SK-N-SH (cell line): ENCODE data around the gene SLC44A5. TPM values are rescaled to one million over a fixed set of nuclear protein-coding genes. Genes with fewer than 3 reads are reported as not detected.

Source experiments
- CTCF ChIA-PET: fragments of 300-600, 350-600 bp; formaldehyde crosslinking; extraction: SDS; loops from one replicate; lab custom pipeline; 2021; lab: Yijun Ruan, JAX
- POLR2A ChIA-PET: fragments of 350-600 bp; sonication (Branson Sonifier 250); formaldehyde crosslinking; extraction: SDS; loops from one replicate; lab custom pipeline; 2020; ENCODE audit warnings: antibody characterized with exemption, inconsistent platforms; lab: Yijun Ruan, JAX
- DNase-seq: peaks from one replicate; pipeline ENCODE4 v3.0.0; 2012
- H2AFZ ChIP-seq: fragments of 200-600 bp; sonication (generic); 2 replicates; pipeline ENCODE4 v1.8.1; 2016; ENCODE audit warnings: antibody characterized with exemption, mild to moderate bottlenecking, low read depth
- H3F3A ChIP-seq: fragments of 200-600 bp; sonication (generic); replicated peaks from 2 replicates; pipeline ENCODE3; 2016; ENCODE audit warnings: antibody characterized with exemption, mild to moderate bottlenecking; ENCODE audit not compliant: insufficient read depth
- H3K27ac ChIP-seq, 2 experiments: fragments of 200-500 bp in 1 of 2; fragments of 200-600 bp in 1 of 2; sonication (Bioruptor generic) in 1 of 2; sonication (generic), shearing (Covaris generic) in 1 of 2; 2 replicates each; pipeline versions ENCODE4 v1.5.1 to v1.6.1; 2014 to 2016; ENCODE audit warnings: low read depth in 2 of 2, inconsistent platforms in 1 of 2, low read length in 1 of 2, mild to moderate bottlenecking in 1 of 2, mixed read lengths in 1 of 2
- H3K27me3 ChIP-seq: fragments of 200-600 bp; sonication (generic), shearing (Covaris generic); 2 replicates; pipeline ENCODE4 v1.6.1; 2016; ENCODE audit warnings: mixed run types; ENCODE audit not compliant: insufficient read depth
- H3K36me3 ChIP-seq, 2 experiments: fragments of 200-500 bp in 1 of 2; fragments of 200-600 bp in 1 of 2; sonication (Bioruptor generic) in 1 of 2; sonication (generic) in 1 of 2; replicated peaks in 1 of 2; 2 replicates each; pipeline versions ENCODE3 to v1.5.1; 2014 to 2016; ENCODE audit warnings: low read length in 1 of 2, mild to moderate bottlenecking in 1 of 2; ENCODE audit not compliant: insufficient read depth in 2 of 2, control insufficient read depth in 1 of 2
- H3K4me1 ChIP-seq, 2 experiments: fragments of 200-500 bp in 1 of 2; fragments of 200-600 bp in 1 of 2; sonication (Bioruptor generic) in 1 of 2; sonication (generic), shearing (Covaris generic) in 1 of 2; 2 replicates each; pipeline versions ENCODE4 v1.5.1 to v1.6.1; 2014 to 2016; ENCODE audit warnings: low read depth in 1 of 2, low read length in 1 of 2, mixed run types in 1 of 2; ENCODE audit not compliant: insufficient read depth in 2 of 2, control insufficient read depth in 1 of 2
- H3K4me2 ChIP-seq: fragments of 200-600 bp; sonication (generic), shearing (Covaris generic); 2 replicates; pipeline ENCODE4 v1.6.1; 2017; ENCODE audit warnings: mixed run types
- H3K4me3 ChIP-seq, 2 experiments: fragments of 200-500 bp in 1 of 2; fragments of 200-600 bp in 1 of 2; sonication (Bioruptor generic) in 1 of 2; sonication (generic), shearing (Covaris generic) in 1 of 2; 2 replicates each; pipeline versions ENCODE4 v1.5.1 to v1.8.1; 2014 to 2016; ENCODE audit warnings: low read depth in 2 of 2, inconsistent platforms in 1 of 2, low read length in 1 of 2, mild to moderate bottlenecking in 1 of 2, mixed read lengths in 1 of 2, moderate library complexity in 1 of 2
- H3K79me2 ChIP-seq: fragments of 200-600 bp; sonication (generic); 2 replicates; pipeline ENCODE4 v1.8.1; 2017; ENCODE audit warnings: mild to moderate bottlenecking; ENCODE audit not compliant: insufficient read depth
- H3K9ac ChIP-seq: fragments of 200-600 bp; sonication (generic); 2 replicates; pipeline ENCODE4 v1.6.1; 2017; ENCODE audit warnings: mixed run types
- H3K9me2 ChIP-seq: fragments of 200-600 bp; sonication (generic); 2 replicates; pipeline ENCODE4 v1.6.1; 2017; ENCODE audit warnings: mixed run types
- H3K9me3 ChIP-seq: fragments of 200-600 bp; sonication (generic); 2 replicates; pipeline ENCODE4 v1.6.1; 2017; ENCODE audit warnings: mixed run types, mild to moderate bottlenecking, moderate library complexity
- H4K20me1 ChIP-seq: fragments of 200-600 bp; sonication (generic); 2 replicates; pipeline ENCODE4 v1.6.1; 2017; ENCODE audit warnings: mild to moderate bottlenecking, mixed run types; ENCODE audit not compliant: insufficient read depth
- MEF2A ChIP-seq: IDR thresholded peaks from 2 replicates; pipeline ENCODE4 v1.4.0; 2012; ENCODE audit warnings: low read depth, borderline replicate concordance
- NFIC ChIP-seq: IDR thresholded peaks from 2 replicates; pipeline ENCODE4 v1.4.0; 2012; ENCODE audit warnings: borderline replicate concordance
- RAD21 ChIP-seq: IDR thresholded peaks from 2 replicates; pipeline ENCODE4 v1.6.1; 2012; ENCODE audit warnings: mild to moderate bottlenecking, low read length
- SIN3A ChIP-seq: IDR thresholded peaks from 2 replicates; pipeline ENCODE4 v1.6.1; 2012; ENCODE audit warnings: low read depth, mild to moderate bottlenecking, low read length, moderate library complexity, borderline replicate concordance
- SMC3 ChIP-seq: IDR thresholded peaks from 2 replicates; pipeline ENCODE4 v1.6.1; 2012; ENCODE audit warnings: low read depth, low read length, improper control_type of control experiment
- TAF1 ChIP-seq: IDR thresholded peaks from 2 replicates; pipeline ENCODE4 v1.6.1; 2012; ENCODE audit warnings: low read depth, mild to moderate bottlenecking, low read length, moderate library complexity, borderline replicate concordance
- WGBS: methylation state at CpG from one replicate; pipeline ENCODE4 v1.1.6; 2017; ENCODE audit warnings: low lambda C conversion rate; 5-methylcytosine and 5-hydroxymethylcytosine counted together
- polyA plus RNA-seq, 3 experiments: library from polyadenylated mRNA; depleted of rRNA; stranded (reverse); fragments of >200 nt; gene quantifications; 2 replicates each; pipeline ENCODE4 v1.2.3, GENCODE V29; 2012
- TF ChIP-seq, protein P1 (sequence below): IDR thresholded peaks from 2 replicates; pipeline ENCODE4 v1.4.0; 2012; ENCODE audit warnings: low read depth, borderline replicate concordance
- TF ChIP-seq, protein P2 (sequence below): fragments of 200-600 bp; sonication (generic); IDR thresholded peaks from 2 replicates; pipeline ENCODE4 v1.6.1; 2017; ENCODE audit warnings: antibody characterized with exemption, mild to moderate bottlenecking, moderate library complexity

SLC44A5 gene
- polyA plus RNA-seq, 1 of the 3 experiments (the other 2 are of a cell fraction): 4.9 TPM

GRCh38 chr1:75208862-75209261 is 402.1 kb downstream of the SLC44A5 start:
- ChIA-PET POLR2A (no interaction called here), CTCF (interaction anchor here (1.8 to 4.0 kb wide), 3 partner anchors 25 to 437 kb away, joined by 8 to 21 read pairs (median 10); no protein-coding TSS in a partner anchor)
- H3K79me2 ChIP-seq: no peaks in the 10 kb centered on the region
- H3K9ac ChIP-seq: no peak overlapping the region
- no peak overlapping the region for H3K4me2 ChIP-seq
- H4K20me1 ChIP-seq: no peaks in the 10 kb centered on the region
- no peak overlapping the region for H2AFZ ChIP-seq
- H3K9me2 ChIP-seq: no peaks in the 10 kb centered on the region
- peaks cover 4% of the 10 kb centered on the region for H3F3A ChIP-seq
- no peaks in the 10 kb centered on the region for H3K9me3 ChIP-seq
- H3K27me3 ChIP-seq: no peaks in the 10 kb centered on the region
- H3K4me3 ChIP-seq: no peak overlapping the region
- DNase-seq: no peak
- H3K4me1 ChIP-seq: no peaks in the 10 kb centered on the region
- H3K36me3 ChIP-seq: no peaks in the 10 kb centered on the region
- TF ChIP-seq SIN3A (no peak), MEF2A (no peak)
- TF ChIP-seq, protein P1, sequence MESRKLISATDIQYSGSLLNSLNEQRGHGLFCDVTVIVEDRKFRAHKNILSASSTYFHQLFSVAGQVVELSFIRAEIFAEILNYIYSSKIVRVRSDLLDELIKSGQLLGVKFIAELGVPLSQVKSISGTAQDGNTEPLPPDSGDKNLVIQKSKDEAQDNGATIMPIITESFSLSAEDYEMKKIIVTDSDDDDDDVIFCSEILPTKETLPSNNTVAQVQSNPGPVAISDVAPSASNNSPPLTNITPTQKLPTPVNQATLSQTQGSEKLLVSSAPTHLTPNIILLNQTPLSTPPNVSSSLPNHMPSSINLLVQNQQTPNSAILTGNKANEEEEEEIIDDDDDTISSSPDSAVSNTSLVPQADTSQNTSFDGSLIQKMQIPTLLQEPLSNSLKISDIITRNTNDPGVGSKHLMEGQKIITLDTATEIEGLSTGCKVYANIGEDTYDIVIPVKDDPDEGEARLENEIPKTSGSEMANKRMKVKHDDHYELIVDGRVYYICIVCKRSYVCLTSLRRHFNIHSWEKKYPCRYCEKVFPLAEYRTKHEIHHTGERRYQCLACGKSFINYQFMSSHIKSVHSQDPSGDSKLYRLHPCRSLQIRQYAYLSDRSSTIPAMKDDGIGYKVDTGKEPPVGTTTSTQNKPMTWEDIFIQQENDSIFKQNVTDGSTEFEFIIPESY: no peak
- no peak overlapping the region for H3K27ac ChIP-seq

DNA sequence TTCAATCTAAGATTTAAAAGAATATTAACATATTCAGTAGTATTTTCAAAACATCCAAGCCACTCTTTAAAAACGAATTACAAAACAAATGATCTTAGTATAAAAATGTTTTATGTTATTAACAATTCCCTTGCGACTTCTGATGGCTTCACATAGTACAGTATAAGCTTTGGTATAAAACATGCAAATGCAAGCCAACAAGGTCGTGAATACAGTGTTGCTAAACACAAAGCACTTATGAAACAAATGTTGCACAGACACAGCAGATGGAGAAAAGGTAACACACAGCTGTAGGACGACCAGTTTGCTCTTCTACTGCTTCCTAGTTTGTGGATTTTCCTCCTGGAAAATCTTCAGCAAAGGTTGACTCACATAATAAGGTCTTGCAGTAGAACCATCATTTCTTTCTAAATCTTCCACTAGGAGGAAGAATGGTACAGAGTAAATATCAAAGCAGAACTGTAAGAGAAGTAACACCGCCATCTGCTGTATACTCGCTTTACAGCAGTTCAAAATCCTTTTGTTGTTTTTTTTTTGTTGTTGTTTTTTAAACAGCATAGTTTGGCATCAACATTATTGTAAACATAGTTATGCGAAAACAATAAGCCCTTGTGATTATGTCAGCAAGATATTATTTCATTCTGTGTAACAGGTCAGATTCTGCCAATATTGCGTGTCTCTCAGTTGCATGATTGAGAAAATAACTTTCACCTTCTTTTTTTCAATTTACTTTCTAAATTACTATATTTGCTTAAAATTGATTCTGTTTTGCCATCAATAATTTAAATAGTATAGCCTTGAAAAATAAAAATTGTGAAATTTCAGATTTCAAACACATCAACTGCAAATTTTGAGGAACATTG is 407.3 kb downstream of the SLC44A5 start:
- TF ChIP-seq NFIC: no peak
- TF ChIP-seq RAD21: peak; percentile 93
- peak; percentile 76 for TF ChIP-seq SMC3
- TF ChIP-seq, protein P2, sequence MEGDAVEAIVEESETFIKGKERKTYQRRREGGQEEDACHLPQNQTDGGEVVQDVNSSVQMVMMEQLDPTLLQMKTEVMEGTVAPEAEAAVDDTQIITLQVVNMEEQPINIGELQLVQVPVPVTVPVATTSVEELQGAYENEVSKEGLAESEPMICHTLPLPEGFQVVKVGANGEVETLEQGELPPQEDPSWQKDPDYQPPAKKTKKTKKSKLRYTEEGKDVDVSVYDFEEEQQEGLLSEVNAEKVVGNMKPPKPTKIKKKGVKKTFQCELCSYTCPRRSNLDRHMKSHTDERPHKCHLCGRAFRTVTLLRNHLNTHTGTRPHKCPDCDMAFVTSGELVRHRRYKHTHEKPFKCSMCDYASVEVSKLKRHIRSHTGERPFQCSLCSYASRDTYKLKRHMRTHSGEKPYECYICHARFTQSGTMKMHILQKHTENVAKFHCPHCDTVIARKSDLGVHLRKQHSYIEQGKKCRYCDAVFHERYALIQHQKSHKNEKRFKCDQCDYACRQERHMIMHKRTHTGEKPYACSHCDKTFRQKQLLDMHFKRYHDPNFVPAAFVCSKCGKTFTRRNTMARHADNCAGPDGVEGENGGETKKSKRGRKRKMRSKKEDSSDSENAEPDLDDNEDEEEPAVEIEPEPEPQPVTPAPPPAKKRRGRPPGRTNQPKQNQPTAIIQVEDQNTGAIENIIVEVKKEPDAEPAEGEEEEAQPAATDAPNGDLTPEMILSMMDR: peak; percentile 97
- no peak for TF ChIP-seq TAF1
- H3K9me2 ChIP-seq: no peaks in the 10 kb centered on the region; the same call in 1 of the 2 replicates
- 37% methylated on average over 8 of the region's 8 CpGs for WGBS
- H3K4me3 ChIP-seq: peak overlapping the region in 1 of 2 experiments; percentile 42; a peak in 1 of 4 replicates
- no peaks in the 10 kb centered on the region for H3K4me1 ChIP-seq
- no peaks in the 10 kb centered on the region; the same call in 1 of the 2 replicates for H3K27me3 ChIP-seq
- H3K9me3 ChIP-seq: no peaks in the 10 kb centered on the region
- H3K27ac ChIP-seq: no peak overlapping the region
- H3K9ac ChIP-seq: no peak overlapping the region
- H3K4me2 ChIP-seq: no peak overlapping the region
- H3F3A ChIP-seq: peaks cover 4% of the 10 kb centered on the region
- no peaks in the 10 kb centered on the region for H4K20me1 ChIP-seq
- H3K36me3 ChIP-seq: no peaks in the 10 kb centered on the region
- POLR2A ChIA-PET: interaction anchor here (0.6 kb wide), 1 partner anchor 443 kb away, joined by 3 read pairs; no protein-coding TSS in a partner anchor
- H2AFZ ChIP-seq: no peak overlapping the region
- no peaks in the 10 kb centered on the region for H3K79me2 ChIP-seq
- CTCF ChIA-PET: interaction anchor here (0.6 to 5.7 kb wide), 44 partner anchors 8 to 583 kb away, joined by 3 to 79 read pairs (median 4); partner anchors contain the start of gene LHX8
- DNase-seq: peak; percentile 33
